ENCODE measurements around the gene SH2D1B. TPM values are rescaled to one million over a fixed set of nuclear protein-coding genes. Genes with fewer than 3 reads are reported as not detected.
"Not testable (repeated sequence)": the region's sequence is repeated elsewhere in the genome, so short reads cannot be mapped to it uniquely, and the experiment has no call there.

The SH2D1B gene
- total and polyA plus RNA-seq, 9 donors, result 0.10 to 0.40 (median 0.12) TPM; not detected in 6

DNA sequence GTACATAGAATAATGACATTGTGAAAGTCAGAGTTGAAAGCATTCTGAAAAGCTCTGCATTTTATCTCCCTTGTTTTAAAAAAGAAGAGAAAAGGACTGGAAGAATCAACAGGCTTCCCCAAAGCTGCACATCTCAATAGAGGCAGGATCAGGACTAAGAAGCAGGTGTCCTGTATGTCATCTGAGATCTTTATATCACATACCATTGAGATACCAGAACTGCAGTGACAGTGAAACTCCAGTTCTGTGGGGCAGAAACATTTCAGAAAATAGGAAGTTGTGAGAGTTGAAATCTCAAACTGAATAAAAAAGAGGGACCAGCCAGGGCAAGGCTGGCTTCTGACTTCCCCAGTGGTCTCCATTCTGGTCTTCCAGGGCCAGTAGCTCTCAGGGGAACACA is 33.0 kb upstream of the SH2D1B start:
- H3K27ac ChIP-seq, result no peak overlapping the region
- H3K4me1 ChIP-seq (ENCODE audit: insufficient read depth), result no peaks in the 10 kb centered on the region
- H3K4me3 ChIP-seq, result no peak overlapping the region
- no peak for TF ChIP-seq CTCF (IDR thresholded peaks at IDR 0.05)
- DNase-seq, result no peak
- H3K27me3 ChIP-seq, result no peaks in the 10 kb centered on the region
- intact Hi-C loops (cut with DNase I), result no loop called here
- H3K36me3 ChIP-seq, result no peaks in the 10 kb centered on the region
- no peaks in the 10 kb centered on the region for H3K9me3 ChIP-seq

- DNase-seq; H3K27me3 ChIP-seq; intact Hi-C loops (cut with DNase I); H3K27ac ChIP-seq; H3K4me1 ChIP-seq (ENCODE audit: insufficient read depth); H3K4me3 ChIP-seq; H3K36me3 ChIP-seq; H3K9me3 ChIP-seq: not testable (repeated sequence)
- 81 to 94% (median 82%) methylated on average over 34 to 43 of the region's 47 CpGs for WGBS, 3 donors
Observed at GRCh38 chr1:162432977-162433713, 21.2 kb upstream of the SH2D1B start.

DNA sequence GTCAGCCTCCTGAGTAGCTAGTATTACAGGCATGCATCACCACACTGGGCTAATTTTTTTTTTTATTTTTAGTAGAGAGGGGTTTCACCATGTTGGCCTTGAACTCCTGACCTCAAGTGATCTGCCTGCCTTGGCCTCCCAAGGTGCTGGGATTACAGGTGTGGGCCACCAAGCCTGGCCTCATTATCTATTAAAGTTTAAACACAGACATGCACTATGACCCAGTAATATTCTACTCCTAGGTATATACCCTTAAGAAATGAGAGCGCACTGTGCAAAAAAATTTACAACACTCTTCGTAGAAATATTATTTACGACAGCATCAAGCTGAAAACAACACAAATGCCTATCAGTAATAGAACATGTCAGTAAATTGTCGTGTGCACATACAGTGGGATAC is 18.6 kb upstream of the SH2D1B start:
- H3K4me3 ChIP-seq, result no peak overlapping the region
- 80 to 81% (median 81%) methylated on average over 4 of the region's 4 CpGs for WGBS, 3 donors
- TF ChIP-seq POLR2A (IDR thresholded peaks at IDR 0.05), result no peak
- no peak for DNase-seq
- no peaks in the 10 kb centered on the region for H3K36me3 ChIP-seq
- no peaks in the 10 kb centered on the region for H3K9me3 ChIP-seq
- intact Hi-C loops (cut with DNase I), result no loop called here
- no peaks in the 10 kb centered on the region for H3K4me1 ChIP-seq (ENCODE audit: insufficient read depth)
- H3K27ac ChIP-seq, result no peak overlapping the region
- no peaks in the 10 kb centered on the region for H3K27me3 ChIP-seq

GRCh38 chr1:162422662-162423375 is 10.9 kb upstream of the SH2D1B start:
- no peak overlapping the region for H3K27ac ChIP-seq
- intact Hi-C loops (cut with DNase I), result no loop called here
- 79 to 87% (median 86%) methylated on average over 10 of the region's 10 CpGs for WGBS, 3 donors
- DNase-seq, result no peak
- no peaks in the 10 kb centered on the region for H3K36me3 ChIP-seq
- no peak overlapping the region for H3K4me3 ChIP-seq
- TF ChIP-seq POLR2A (IDR thresholded peaks at IDR 0.05) (no peak), EP300 (IDR thresholded peaks at IDR 0.05) (no peak), CTCF (IDR thresholded peaks at IDR 0.05) (no peak)
- no peaks in the 10 kb centered on the region for H3K27me3 ChIP-seq
- H3K9me3 ChIP-seq, result no peaks in the 10 kb centered on the region
- H3K4me1 ChIP-seq (ENCODE audit: insufficient read depth), result no peaks in the 10 kb centered on the region

DNA sequence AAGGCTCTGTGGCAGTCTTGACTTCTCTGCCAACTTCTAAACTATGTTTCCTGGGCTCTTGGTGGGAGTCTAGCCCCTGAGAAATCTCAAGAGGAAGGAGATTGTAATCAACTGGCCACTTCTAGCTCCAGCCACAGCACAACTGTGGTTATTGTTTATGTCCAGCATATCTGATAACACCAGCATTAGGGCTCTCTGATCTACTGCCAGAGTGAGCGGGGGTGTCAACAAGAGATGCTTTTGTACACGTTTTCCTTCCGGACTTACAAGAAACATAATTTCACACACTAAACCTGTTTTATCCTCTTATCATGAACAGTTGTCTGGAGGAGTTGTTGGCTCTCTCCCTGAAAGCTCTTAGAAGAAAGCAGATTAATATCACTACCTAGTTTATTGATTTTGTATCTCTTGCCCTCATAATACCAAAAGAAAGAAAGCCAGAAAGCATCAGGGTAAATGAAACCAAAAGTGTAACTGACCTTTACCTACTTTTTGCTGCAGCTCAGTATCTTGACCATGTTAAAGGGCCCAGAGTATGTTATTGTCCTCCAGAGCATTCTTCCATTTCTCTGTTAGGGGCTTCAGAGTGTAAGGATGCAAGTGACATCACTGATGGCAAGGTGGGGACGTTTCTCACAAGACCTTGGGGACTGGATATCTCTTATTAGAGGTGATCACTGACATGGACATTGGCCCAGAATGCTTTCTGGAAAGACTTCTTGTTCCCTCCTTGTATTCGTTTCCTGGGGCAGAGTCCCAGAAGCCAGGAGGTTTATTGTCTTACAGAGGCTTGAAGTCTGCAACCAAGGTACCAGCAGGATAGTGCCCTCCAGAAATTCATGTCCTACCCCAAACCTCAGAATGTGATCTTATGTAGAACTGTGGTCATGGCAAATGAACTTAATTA is 9.6 kb upstream of the SH2D1B start:
- no peaks in the 10 kb centered on the region for H3K9me3 ChIP-seq
- no peak overlapping the region for H3K4me3 ChIP-seq
- TF ChIP-seq CTCF (IDR thresholded peaks at IDR 0.05), result no peak
- intact Hi-C loops (cut with DNase I), result no loop called here
- no peak overlapping the region for H3K27ac ChIP-seq
- H3K36me3 ChIP-seq, result no peaks in the 10 kb centered on the region
- H3K27me3 ChIP-seq, result no peaks in the 10 kb centered on the region
- no peak for DNase-seq
- 18 to 21% (median 21%) methylated on average over 5 of the region's 5 CpGs for WGBS, 3 donors
- H3K4me1 ChIP-seq (ENCODE audit: insufficient read depth), result no peaks in the 10 kb centered on the region
